Measurements from ENCODE around the gene WDR88. TPM values are rescaled to one million over a fixed set of nuclear protein-coding genes. Genes with fewer than 3 reads are reported as not detected.
"Not testable (repeated sequence)": the region's sequence is repeated elsewhere in the genome, so short reads cannot be mapped to it uniquely, and the experiment has no call there.

The WDR88 gene
- total RNA-seq, 1 experiment from 2014 or later = not detected

DNA sequence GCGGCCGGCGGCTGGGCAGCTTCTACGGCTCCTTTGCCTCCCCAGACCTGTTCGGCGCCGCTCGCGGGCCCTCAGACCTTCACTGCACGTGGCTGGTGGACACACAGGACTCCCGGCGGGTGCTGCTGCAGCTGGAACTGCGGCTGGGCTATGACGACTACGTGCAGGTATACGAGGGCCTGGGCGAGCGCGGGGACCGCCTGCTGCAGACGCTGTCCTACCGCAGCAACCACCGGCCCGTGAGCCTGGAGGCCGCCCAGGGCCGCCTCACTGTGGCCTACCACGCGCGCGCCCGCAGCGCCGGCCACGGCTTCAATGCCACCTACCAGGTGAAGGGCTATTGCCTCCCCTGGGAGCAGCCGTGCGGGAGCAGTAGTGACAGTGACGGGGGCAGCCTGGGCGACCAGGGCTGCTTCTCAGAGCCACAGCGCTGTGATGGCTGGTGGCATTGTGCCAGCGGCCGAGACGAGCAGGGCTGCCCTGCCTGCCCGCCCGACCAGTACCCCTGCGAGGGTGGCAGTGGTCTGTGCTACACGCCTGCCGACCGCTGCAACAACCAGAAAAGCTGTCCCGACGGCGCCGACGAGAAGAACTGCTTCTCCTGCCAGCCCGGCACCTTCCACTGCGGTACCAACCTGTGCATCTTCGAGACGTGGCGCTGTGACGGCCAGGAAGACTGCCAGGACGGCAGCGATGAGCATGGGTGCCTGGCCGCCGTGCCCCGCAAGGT lies 73.8 kb downstream of the WDR88 start:
- no peak for DNase-seq
- H3K9me2 ChIP-seq (replicated peaks; ENCODE audit: insufficient read depth, low read length) = no peaks in the 10 kb centered on the region
- H3K4me3 ChIP-seq (ENCODE audit: low read length) = no peak overlapping the region
- H3K27ac ChIP-seq (ENCODE audit: low read length) = no peak overlapping the region
- no peaks in the 10 kb centered on the region for H3K79me2 ChIP-seq (ENCODE audit: low read length)
- H3K9ac ChIP-seq (ENCODE audit: low read length) = no peak overlapping the region
- no peaks in the 10 kb centered on the region for H4K20me1 ChIP-seq (ENCODE audit: insufficient read depth, low read depth, low read length)
- H3K4me1 ChIP-seq (ENCODE audit: low read length) = no peaks in the 10 kb centered on the region
- no peak overlapping the region for H2AFZ ChIP-seq (ENCODE audit: low read length)
- H3K36me3 ChIP-seq (ENCODE audit: insufficient read depth, low read length) = no peaks in the 10 kb centered on the region
- no peak overlapping the region for H3K4me2 ChIP-seq (ENCODE audit: low read depth, low read length, poor library complexity, severe bottlenecking)
- H3K9me3 ChIP-seq (ENCODE audit: low read length) = no peaks in the 10 kb centered on the region
- no peaks in the 10 kb centered on the region for H3K27me3 ChIP-seq (ENCODE audit: low read length)

DNA sequence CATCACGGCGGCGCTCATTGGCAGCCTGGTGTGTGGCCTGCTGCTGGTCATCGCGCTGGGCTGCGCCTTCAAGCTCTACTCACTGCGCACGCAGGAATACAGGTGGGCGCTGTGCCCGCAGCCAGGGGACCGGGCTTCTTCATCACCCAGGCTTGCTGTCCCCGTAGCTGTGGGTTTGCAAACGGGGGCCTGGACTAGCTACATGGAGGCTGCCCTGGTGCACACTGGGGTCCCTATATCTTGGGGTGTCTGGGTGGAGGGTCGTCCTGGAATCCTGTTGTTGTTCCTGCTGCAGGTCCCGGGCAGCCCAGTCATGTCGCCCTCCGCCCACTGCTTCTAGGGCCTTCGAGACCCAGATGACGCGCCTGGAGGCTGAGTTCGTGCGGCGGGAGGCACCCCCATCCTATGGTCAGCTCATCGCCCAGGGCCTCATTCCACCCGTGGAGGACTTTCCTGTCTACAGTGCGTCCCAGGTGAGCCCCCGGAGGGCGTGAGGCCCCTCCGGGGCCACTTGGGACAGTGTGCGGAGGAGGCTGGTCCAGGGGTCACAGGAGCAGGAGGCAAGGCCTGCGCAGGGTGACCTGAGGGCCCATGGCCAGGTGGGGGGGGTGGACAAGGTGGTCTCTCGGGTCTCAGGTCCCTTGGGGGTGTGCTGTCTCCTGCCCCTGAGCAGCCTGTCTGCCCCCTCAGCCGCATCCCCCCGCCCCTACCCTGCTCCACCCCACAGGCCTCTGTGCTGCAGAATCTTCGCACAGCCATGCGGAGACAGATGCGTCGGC lies 74.5 kb downstream of the WDR88 start:
- H3K4me1 ChIP-seq (ENCODE audit: low read length) = peaks cover under 1% of the 10 kb centered on the region
- no peak overlapping the region for H3K27ac ChIP-seq (ENCODE audit: low read length)
- no peaks in the 10 kb centered on the region for H3K79me2 ChIP-seq (ENCODE audit: low read length)
- H3K4me3 ChIP-seq (ENCODE audit: low read length) = no peak overlapping the region
- no peaks in the 10 kb centered on the region for H3K36me3 ChIP-seq (ENCODE audit: insufficient read depth, low read length)
- no peaks in the 10 kb centered on the region for H3K27me3 ChIP-seq (ENCODE audit: low read length)
- no peak for DNase-seq
- H3K9ac ChIP-seq (ENCODE audit: low read length) = no peak overlapping the region
- H2AFZ ChIP-seq (ENCODE audit: low read length) = no peak overlapping the region
- H3K4me2 ChIP-seq (ENCODE audit: low read depth, low read length, poor library complexity, severe bottlenecking) = no peak overlapping the region
- no peaks in the 10 kb centered on the region for H3K9me2 ChIP-seq (replicated peaks; ENCODE audit: insufficient read depth, low read length)
- no peaks in the 10 kb centered on the region for H3K9me3 ChIP-seq (ENCODE audit: low read length)
- H4K20me1 ChIP-seq (ENCODE audit: insufficient read depth, low read depth, low read length) = no peaks in the 10 kb centered on the region

DNA sequence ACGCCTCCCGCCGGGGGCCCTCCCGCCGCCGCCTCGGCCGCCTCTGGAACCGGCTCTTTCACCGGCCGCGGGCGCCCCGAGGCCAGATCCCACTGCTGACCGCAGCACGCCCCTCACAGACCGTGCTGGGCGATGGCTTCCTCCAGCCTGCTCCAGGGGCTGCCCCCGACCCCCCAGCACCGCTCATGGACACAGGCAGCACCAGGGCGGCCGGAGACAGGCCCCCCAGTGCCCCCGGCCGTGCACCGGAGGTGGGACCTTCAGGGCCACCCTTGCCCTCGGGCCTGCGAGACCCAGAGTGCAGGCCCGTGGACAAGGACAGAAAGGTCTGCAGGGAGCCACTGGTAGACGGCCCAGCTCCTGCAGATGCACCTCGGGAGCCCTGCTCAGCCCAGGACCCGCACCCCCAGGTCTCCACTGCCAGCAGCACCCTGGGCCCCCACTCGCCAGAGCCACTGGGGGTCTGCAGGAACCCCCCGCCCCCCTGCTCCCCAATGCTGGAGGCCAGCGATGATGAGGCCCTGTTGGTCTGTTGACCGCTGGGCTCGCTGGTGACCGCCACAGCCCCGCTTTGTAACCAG lies 75.2 kb downstream of the WDR88 start:
- H3K27ac ChIP-seq (ENCODE audit: low read length) = no peak overlapping the region
- no peaks in the 10 kb centered on the region for H3K27me3 ChIP-seq (ENCODE audit: low read length)
- no peaks in the 10 kb centered on the region for H3K79me2 ChIP-seq (ENCODE audit: low read length)
- peaks cover 7% of the 10 kb centered on the region for H3K4me1 ChIP-seq (ENCODE audit: low read length)
- H3K4me2 ChIP-seq (ENCODE audit: low read depth, low read length, poor library complexity, severe bottlenecking) = no peak overlapping the region
- H3K4me3 ChIP-seq (ENCODE audit: low read length) = no peak overlapping the region
- no peak overlapping the region for H2AFZ ChIP-seq (ENCODE audit: low read length)
- H3K9me2 ChIP-seq (replicated peaks; ENCODE audit: insufficient read depth, low read length) = no peaks in the 10 kb centered on the region
- H3K36me3 ChIP-seq (ENCODE audit: insufficient read depth, low read length) = no peaks in the 10 kb centered on the region
- H4K20me1 ChIP-seq (ENCODE audit: insufficient read depth, low read depth, low read length) = no peaks in the 10 kb centered on the region
- no peak for DNase-seq
- H3K9me3 ChIP-seq (ENCODE audit: low read length) = no peaks in the 10 kb centered on the region
- H3K9ac ChIP-seq (ENCODE audit: low read length) = no peak overlapping the region

DNA sequence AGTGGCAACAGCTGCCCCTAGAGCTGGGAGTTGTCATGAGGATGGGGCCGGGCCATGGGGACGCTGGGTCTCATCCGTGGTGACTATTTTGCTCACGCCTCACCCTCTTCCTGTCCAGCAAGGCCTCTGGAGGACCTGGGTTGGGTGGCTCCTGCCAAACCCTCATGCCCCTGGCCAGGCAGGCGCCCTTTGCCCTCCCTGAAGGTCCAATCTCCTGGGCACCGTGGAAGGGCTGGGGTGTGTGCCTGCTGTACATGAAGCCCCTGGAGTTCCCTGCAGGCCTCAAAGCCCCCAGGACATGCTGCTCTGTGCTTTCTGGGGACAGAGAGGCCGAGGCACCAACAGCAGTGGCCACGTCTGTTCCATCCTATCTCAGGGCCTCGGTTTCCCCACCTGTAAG lies 76.0 kb downstream of the WDR88 start:
- H3K4me3 ChIP-seq (ENCODE audit: low read length) = no peak overlapping the region
- no peak for DNase-seq

DNA sequence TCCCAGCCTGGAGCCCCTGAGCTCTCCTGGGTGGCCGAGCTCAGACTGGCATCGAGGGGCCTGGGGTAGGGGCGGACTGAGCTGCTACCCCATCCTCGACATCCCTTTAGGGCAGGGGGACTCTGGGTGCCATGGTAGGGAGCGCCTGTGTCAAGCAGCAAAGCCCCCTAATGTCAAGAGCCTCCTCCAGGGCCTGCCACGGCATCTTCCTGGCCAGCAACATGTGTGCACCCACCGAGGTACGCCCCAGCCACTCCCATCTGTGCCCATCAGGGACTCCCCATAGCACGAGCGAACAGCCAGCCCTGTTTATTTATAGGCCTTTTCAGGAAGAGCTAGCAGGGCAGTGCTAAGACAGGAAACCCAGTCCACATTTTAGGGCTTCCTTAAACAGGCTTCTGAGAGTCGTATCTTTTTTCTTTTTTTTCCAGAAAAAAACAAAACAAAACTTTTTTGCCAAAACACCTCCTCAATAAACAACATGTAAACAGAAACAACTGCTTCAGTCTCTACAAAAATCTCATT lies 76.5 kb downstream of the WDR88 start:
- Histone ChIP-seq H3K9ac (ENCODE audit: low read length) (no peak overlapping the region), H3K9me3 (ENCODE audit: low read length) (no peaks in the 10 kb centered on the region), H3K27ac (ENCODE audit: low read length) (no peak overlapping the region), H3K4me3 (ENCODE audit: low read length) (no peak overlapping the region), H3K36me3 (ENCODE audit: insufficient read depth, low read length) (no peaks in the 10 kb centered on the region), H4K20me1 (ENCODE audit: insufficient read depth, low read depth, low read length) (no peaks in the 10 kb centered on the region), H3K79me2 (ENCODE audit: low read length) (no peaks in the 10 kb centered on the region), H3K9me2 (replicated peaks; ENCODE audit: insufficient read depth, low read length) (no peaks in the 10 kb centered on the region), H3K27me3 (ENCODE audit: low read length) (no peaks in the 10 kb centered on the region), H3K4me1 (ENCODE audit: low read length) (peaks cover 7% of the 10 kb centered on the region), H3K4me2 (ENCODE audit: low read depth, low read length, poor library complexity, severe bottlenecking) (no peak overlapping the region), H2AFZ (ENCODE audit: low read length) (no peak overlapping the region)
- no peak for DNase-seq

More for the DNA sequence above, 76.0 kb downstream of the WDR88 start:
- H3K79me2 ChIP-seq (ENCODE audit: low read length) = no peaks in the 10 kb centered on the region
- H3K36me3 ChIP-seq (ENCODE audit: insufficient read depth, low read length) = no peaks in the 10 kb centered on the region
- no peaks in the 10 kb centered on the region for H3K27me3 ChIP-seq (ENCODE audit: low read length)
- H3K9ac ChIP-seq (ENCODE audit: low read length) = no peak overlapping the region
- no peak overlapping the region for H3K4me2 ChIP-seq (ENCODE audit: low read depth, low read length, poor library complexity, severe bottlenecking)
- no peaks in the 10 kb centered on the region for H4K20me1 ChIP-seq (ENCODE audit: insufficient read depth, low read depth, low read length)
- H2AFZ ChIP-seq (ENCODE audit: low read length) = no peak overlapping the region
- peaks cover 7% of the 10 kb centered on the region for H3K4me1 ChIP-seq (ENCODE audit: low read length)
- H3K27ac ChIP-seq (ENCODE audit: low read length) = no peak overlapping the region
- H3K9me3 ChIP-seq (ENCODE audit: low read length) = no peaks in the 10 kb centered on the region
- H3K9me2 ChIP-seq (replicated peaks; ENCODE audit: insufficient read depth, low read length) = no peaks in the 10 kb centered on the region

DNA sequence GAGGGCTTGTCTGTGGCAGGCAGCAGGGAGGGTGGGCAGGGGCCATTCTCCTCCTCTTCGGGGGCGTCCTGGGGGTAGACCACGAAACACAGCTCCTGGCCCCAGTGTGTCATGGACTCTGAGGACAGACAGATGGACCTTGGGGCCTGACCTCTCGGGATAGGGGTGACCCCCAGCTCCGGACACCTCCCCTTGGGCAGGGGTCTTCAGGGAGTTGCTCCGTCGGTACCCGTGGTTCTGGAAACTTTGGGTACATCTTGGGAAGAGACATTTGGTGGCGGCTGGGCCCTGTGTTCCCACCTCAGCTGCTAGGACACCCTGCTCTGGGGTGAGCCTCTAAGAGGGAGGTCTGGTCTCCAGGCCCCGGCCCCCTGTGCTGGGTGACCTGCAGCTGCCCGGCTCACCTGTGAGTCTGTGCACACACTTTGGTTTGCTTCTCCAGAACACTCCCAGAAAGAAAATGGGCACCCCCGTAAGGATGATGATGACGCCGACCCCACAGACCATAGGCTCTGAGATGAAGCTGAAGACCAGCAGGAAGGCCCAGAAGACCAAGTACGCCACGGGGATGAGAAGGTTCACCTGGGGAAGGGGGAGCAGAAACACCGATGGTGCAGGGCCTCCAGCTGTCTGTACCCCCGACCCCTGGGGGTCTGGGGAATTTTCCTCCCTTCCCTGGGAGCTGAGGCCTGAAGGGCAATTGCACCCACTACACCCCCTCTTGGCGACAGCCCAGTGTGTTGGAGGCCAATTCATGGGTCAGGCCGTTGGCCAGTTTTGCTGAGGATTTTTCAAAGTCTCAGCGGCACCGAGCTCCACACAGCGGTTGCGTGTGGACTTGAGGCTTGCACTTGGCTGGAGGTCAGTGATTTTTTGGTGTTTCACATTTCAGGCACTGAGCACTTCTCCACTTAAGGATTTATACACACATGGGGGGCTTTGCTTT lies 77.3 kb downstream of the WDR88 start:
- Histone ChIP-seq H3K9me2 (replicated peaks; ENCODE audit: insufficient read depth, low read length) (no peaks in the 10 kb centered on the region), H3K27me3 (ENCODE audit: low read length) (no peaks in the 10 kb centered on the region), H3K79me2 (ENCODE audit: low read length) (no peaks in the 10 kb centered on the region), H3K27ac (ENCODE audit: low read length) (no peak overlapping the region), H3K9ac (ENCODE audit: low read length) (no peak overlapping the region), H2AFZ (ENCODE audit: low read length) (no peak overlapping the region), H3K4me3 (ENCODE audit: low read length) (no peak overlapping the region), H3K36me3 (ENCODE audit: insufficient read depth, low read length) (no peaks in the 10 kb centered on the region), H3K9me3 (ENCODE audit: low read length) (no peaks in the 10 kb centered on the region), H4K20me1 (ENCODE audit: insufficient read depth, low read depth, low read length) (no peaks in the 10 kb centered on the region), H3K4me2 (ENCODE audit: low read depth, low read length, poor library complexity, severe bottlenecking) (no peak overlapping the region), H3K4me1 (ENCODE audit: low read length) (peaks cover 7% of the 10 kb centered on the region)
- DNase-seq = no peak

DNA sequence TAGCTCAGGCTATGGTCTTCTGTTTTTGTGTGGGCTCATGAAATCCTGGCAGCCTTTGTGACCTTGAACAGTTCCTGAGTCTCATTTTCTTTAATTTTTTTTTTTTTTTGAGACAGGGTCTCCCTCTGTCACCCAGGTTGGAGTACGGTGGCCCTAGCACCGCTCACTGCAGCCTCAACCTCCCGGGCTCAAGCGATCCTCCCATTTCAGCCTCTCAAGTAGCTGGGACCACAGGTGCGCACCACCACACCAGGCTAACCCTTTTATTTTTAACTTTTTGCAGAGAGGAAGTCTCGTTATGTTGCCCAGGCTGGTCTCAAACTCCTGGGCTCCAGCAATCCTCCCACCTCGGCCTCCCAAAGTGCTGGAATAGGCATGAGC lies 77.9 kb downstream of the WDR88 start:
- H3K4me3 ChIP-seq (ENCODE audit: low read length); H3K36me3 ChIP-seq (ENCODE audit: insufficient read depth, low read length); DNase-seq; H3K9me3 ChIP-seq (ENCODE audit: low read length); H3K9me2 ChIP-seq (replicated peaks; ENCODE audit: insufficient read depth, low read length); H3K4me1 ChIP-seq (ENCODE audit: low read length); H4K20me1 ChIP-seq (ENCODE audit: insufficient read depth, low read depth, low read length); H2AFZ ChIP-seq (ENCODE audit: low read length); H3K79me2 ChIP-seq (ENCODE audit: low read length); H3K9ac ChIP-seq (ENCODE audit: low read length); H3K27me3 ChIP-seq (ENCODE audit: low read length); H3K27ac ChIP-seq (ENCODE audit: low read length); H3K4me2 ChIP-seq (ENCODE audit: low read depth, low read length, poor library complexity, severe bottlenecking): not testable (repeated sequence)

Measured in Karpas-422 (cell line).